Erythroblast (primary cell): ENCODE data around the gene SLC10A4.

Experiments
- DNase-seq, 2 experiments: peaks; one replicate each; lab custom pipeline; 2025; lab: John Stamatoyannopoulos, UW
- GATA1 ChIP-seq: IDR thresholded peaks from 2 replicates; pipeline ENCODE4 v1.6.1; 2011; ENCODE audit warnings: low read depth, mild to moderate bottlenecking, control low read depth, low read length, moderate library complexity
- POLR2A ChIP-seq: IDR thresholded peaks from 2 replicates; pipeline ENCODE4 v1.6.1; 2011; ENCODE audit warnings: mild to moderate bottlenecking, low read length

SLC10A4 gene

DNA sequence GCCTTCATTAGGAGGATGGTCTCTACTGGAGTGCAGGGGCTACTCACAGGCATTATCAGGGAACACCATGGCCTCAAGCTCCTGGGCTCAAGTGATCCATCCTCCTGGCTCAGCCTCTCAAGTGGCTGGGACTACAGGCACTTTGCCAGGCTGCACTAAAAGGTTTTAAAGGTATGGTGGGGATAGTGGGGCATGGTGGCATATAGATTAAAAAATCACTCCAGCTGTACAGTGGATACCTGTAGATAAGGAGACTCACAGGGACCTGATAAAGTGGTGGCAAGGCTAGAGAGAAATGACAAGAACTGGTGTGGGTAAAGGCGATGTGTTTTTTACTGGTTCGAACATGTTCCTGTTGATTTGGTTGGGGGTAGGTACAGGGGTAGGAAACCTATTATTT is 12.8 kb downstream of the SLC10A4 start:
- TF ChIP-seq POLR2A (no peak), GATA1 (no peak)
- DNase-seq, result peak; percentile 15 to 55

DNA sequence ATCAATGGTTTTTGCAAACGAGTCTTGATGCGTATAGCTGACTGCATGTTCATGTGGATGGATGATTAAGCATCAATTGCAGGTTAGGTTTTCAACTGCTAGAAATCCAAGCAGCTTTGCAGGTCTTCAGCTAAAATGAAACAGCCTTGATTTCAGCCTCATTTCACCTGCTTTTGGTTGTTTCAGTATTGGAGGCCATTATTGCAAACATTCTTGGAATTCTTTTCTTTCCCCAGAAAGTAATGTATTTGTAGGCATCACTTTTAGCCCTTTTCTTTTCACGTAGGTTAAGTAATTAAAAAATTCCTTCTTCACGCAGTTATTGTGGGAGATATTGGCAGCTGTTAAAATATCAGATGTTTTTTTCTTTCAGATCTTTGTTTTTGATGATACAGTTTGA is 15.8 kb downstream of the SLC10A4 start:
- DNase-seq, result no peak
- no peak for TF ChIP-seq POLR2A
- no peak for TF ChIP-seq GATA1

DNA sequence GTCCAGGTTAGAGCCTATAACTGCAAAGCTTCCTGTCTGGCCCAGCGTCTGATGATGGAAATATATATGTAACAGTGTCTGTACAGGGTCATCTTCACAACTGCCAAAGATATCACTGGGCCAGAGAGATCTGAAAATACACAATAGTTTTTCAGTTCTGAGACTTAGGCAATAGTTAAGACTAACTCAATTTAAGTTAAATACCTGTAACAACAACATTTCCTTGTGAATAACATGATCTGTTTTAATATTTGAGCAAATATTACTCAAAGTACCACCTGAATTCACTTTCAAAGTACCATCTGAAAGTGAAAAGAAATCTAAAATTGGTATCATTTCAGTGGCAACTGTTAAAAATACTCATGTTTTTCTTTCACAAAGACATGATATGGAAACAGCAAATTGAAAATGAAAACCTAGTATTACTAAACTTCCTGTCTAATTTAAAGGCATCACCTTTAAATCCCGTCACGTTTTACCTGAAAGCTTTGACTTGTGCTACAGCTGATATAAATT is 16.5 kb downstream of the SLC10A4 start:
- DNase-seq, result no peak
- TF ChIP-seq POLR2A (no peak), GATA1 (no peak)

DNA sequence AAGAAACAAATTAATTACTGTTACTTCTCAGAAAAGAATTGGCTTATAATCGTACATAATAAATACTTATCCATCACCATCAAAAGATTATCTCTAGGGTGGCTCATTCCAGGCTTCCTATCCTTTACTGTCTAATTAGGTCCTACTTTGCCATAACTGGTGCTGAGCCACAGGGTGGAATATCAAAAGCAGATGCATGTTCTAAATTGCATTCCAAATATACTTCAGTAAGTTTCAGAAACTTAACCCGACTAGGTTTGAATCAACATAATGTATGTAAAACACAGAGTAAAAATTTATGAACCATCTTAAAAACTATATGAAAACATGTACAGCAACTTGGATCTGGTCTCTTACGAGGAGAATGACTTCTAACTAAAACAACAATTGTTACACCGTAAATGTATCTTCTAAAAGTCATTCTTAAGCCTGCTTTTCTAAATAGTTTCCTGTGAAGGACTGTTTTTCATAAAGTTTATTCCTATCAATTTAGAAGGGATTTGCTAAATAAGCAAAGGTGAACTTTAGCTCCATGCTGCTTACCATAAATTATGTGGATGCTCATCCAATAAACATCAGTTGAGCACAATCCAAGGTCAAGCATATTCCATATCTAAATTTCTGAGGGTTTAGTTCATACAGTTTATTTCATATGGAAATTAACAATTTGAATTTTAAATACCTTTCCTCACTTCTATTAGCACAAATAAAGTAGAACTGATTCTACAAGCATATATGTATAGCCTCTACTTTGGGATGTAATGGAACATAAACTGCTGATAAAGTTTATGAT is 20.3 kb downstream of the SLC10A4 start:
- DNase-seq, result no peak

DNA sequence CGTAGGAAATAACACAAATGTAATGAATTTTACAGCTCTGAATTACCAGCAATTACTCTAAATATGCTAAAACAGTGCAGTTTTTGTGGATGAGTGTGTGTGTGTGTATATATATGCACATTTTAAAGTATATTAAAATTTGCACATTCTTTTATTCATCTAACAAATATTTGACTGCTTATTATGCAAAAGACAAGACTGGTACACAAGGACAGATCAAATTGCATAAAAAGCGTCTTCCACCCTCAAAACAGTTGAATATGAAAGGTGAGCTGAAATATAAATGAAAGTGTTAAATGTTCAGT is 20.8 kb downstream of the SLC10A4 start:
- DNase-seq, result no peak
- TF ChIP-seq GATA1 (no peak), POLR2A (no peak)

More for the DNA sequence above, 20.3 kb downstream of the SLC10A4 start:
- TF ChIP-seq GATA1 (no peak), POLR2A (no peak)

DNA sequence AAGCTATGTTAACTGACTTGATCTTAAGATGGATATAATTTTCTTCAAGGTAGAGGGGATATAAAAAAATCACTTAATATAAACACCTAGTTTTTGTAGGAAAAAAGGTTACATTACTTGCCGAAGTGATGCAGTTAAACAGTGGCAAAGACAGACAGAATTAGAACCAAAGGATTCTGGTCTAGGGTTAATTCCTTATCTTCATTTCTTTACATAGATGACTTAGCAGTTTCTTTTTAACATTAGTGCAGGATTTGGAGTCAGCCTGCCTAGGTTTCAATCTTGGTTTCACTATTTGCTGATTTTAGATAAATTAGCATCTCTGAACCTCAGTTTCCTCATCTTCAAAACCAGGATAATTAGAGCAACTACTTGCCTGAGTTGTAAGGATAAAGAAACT is 21.2 kb downstream of the SLC10A4 start:
- TF ChIP-seq GATA1 (no peak), POLR2A (no peak)
- peak; percentile 15 to 39 for DNase-seq

DNA sequence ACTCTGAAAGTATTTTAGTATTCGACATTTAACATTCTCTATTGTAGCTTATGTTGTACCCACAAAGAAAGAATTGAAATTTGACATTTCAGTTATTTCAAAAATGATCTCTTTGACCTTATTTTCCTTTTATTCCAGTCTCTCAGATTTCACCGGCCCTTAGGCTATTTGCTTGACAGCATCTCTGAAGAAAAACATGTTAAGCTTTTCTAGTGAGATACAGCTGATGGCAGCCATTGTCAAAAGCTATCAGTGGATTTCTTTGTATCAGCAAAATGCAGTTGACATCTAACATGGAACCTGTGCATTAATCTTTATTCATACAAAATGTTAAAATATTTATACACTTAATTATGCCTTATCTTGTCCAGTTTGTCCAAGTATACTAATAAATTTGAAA is 23.6 kb downstream of the SLC10A4 start:
- TF ChIP-seq POLR2A (no peak), GATA1 (no peak)

DNA sequence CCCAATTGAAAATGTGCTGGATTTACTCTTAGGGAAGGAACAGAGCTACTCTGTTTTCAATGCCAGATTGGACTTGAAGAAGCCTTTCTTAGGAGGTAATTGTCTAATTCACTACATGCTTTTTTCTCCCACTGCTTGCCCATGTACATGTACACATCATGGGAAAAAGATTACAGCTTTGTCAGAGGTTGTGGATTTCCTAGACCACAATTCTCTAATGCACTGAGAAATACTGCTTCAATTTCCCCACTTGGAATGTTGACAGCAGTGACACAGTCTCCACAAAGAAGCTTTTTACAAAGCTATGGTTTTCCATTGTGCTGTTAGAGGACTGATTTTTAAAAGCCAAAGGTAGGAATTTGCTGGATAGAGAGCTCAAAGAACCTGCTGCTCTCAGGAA is 26.4 kb downstream of the SLC10A4 start:
- no peak for TF ChIP-seq POLR2A
- no peak for TF ChIP-seq GATA1

More for the DNA sequence above, 23.6 kb downstream of the SLC10A4 start:
- no peak for DNase-seq

DNA sequence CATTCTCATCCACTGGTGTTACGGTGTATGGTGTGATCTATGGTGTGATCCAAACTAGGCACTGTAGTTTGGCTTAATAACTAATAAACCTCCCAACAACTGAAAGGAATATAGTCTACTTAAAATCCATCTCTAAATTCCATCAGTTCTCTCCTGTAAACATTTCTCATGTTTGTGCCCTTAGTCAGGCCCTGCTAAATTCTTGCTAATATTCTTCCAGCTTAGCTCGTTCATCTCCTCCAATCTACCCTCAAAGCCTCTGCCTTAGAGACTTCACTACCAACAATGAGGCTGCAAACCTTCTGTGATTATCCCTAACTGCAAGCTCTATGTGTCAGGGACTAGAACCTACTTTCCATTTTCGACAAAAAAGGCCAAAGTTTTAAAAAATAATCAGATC is 35.0 kb downstream of the SLC10A4 start:
- no peak for DNase-seq
- no peak for TF ChIP-seq POLR2A
- no peak for TF ChIP-seq GATA1

More for the DNA sequence above, 26.4 kb downstream of the SLC10A4 start:
- DNase-seq, result no peak

DNA sequence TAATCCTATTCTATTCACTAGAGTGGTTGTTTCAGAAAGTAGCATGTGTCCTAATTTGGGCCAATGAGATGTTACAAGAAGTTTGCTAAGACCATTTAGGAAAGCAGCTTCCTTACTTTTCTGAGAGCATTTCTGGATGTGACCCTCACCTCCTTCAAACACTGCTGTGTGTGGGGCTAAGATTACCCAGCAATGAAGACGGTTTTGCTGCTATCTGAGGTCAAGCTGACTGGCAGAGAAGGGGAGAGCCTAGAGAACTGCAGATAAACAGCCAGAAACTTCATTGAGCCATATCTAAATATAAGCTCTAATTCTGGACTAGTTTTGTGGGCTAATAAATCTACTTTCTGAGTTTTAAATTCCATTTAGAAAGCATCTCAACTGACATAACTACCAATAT is 43.3 kb downstream of the SLC10A4 start:
- TF ChIP-seq GATA1, result no peak
- peak; percentile 36 to 63 for DNase-seq

DNA sequence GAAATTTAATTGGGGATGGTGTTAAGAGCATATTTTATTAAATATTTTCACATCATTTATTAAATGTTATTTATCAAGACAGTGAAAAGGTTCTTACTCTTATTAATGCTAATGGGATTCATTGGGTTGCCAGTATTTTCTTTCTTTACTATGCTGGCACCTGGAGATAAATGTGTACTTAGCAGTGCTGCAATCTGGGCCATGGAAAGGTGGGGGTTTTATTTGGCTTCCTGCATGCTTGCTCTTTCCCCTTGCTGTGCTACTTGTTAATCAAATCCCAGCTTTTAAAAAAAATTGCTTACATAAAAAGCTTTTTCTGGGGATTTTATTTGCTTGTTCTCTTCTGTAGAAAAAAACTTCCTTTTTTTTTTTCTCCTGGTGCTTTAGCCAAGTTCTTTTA is 55.2 kb downstream of the SLC10A4 start:
- TF ChIP-seq POLR2A (no peak), GATA1 (no peak)
- no peak for DNase-seq
